Fibroblast of villous mesenchyme (primary cell): ENCODE results near the gene GP1BB. TPM values are rescaled to one million over a fixed set of nuclear protein-coding genes. Genes with fewer than 3 reads are reported as not detected.

Experiments used
- total RNA-seq: library from RNA; depleted of rRNA; stranded (reverse); fragments of >200 nt; gene quantifications from 2 replicates; pipeline ENCODE4 v1.2.3, GENCODE V29; 2012

GP1BB gene
- total RNA-seq, 1 donor, result 0.86 TPM

Other genes with a start within 250 kb of the GP1BB start
- gene UFD1, start 244.3 kb upstream of the GP1BB start, total RNA-seq, result 44.9 and 67.3 TPM in 2 replicates
- gene CDC45, start 243.6 kb upstream of the GP1BB start, total RNA-seq, result 8.1 and 10.4 TPM in 2 replicates
- not detected in 2 replicates for gene CLDN5, start 199.1 kb upstream of the GP1BB start, total RNA-seq
- gene SEPTIN5, start 9.0 kb upstream of the GP1BB start, total RNA-seq, result 10.4 and 14.8 TPM in 2 replicates
- gene TBX1, start 37.2 kb downstream of the GP1BB start, total RNA-seq, result under 0.01 and 0.43 TPM in 2 replicates
- 5.2 and 11.0 TPM in 2 replicates for gene GNB1L, start 131.3 kb downstream of the GP1BB start, total RNA-seq
- 15.1 and 19.0 TPM in 2 replicates for gene RTL10, start 131.3 kb downstream of the GP1BB start, total RNA-seq
- 173 and 236 TPM in 2 replicates for gene COMT, start 218.2 kb downstream of the GP1BB start, total RNA-seq
- gene TXNRD2, start 218.3 kb downstream of the GP1BB start, total RNA-seq, result 34.8 and 39.3 TPM in 2 replicates